Measurements from ENCODE around the gene CDKAL1. TPM values are rescaled to one million over a fixed set of nuclear protein-coding genes. Genes with fewer than 3 reads are reported as not detected.

CDKAL1 gene
- total and polyA plus RNA-seq, 2 of the 13 experiments (the other 11 are each of a cell fraction or from before 2014, with no cell fraction given): 9.5 to 27.7 TPM

DNA sequence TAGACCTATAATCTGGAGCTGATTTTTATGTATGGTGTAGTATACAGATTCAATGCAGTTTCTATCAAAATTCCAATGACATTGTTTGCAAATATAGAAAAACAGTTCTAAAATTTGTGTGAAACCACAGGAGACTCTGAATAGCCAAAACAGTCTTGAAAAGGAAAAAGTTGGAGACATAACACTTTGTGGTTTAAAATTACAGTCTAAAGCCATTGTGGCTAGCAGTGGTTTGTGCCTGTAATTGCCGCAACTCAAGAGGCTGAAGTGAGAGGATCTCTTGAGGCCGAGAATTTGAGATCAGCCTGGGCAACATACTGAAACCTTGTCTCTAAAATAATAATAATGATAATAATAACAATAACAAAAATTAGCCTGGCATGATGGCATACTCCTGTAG, 213.7 kb downstream of the CDKAL1 start:
- Histone ChIP-seq H3K9me3 (ENCODE audit: low read length) (no peaks in the 10 kb centered on the region), H3K36me3 (replicated peaks in 1 of 2; ENCODE audit: control insufficient read depth in 1 of 2, insufficient read depth in 2 of 2, low read length in 2 of 2) (no peaks in the 10 kb centered on the region), H3K4me1 (ENCODE audit: insufficient read depth, low read length) (peaks cover 23% of the 10 kb centered on the region), H3K4me2 (ENCODE audit: low read depth, low read length) (no peak overlapping the region), H3K79me2 (ENCODE audit: insufficient read depth, low read length) (no peaks in the 10 kb centered on the region), H3K9ac (ENCODE audit: insufficient read depth, low read depth, low read length) (no peak overlapping the region), H3K27me3 (ENCODE audit: control insufficient read depth in 1 of 2, insufficient read depth in 2 of 2, low read length in 2 of 2) (no peaks in the 10 kb centered on the region), H3K27ac (ENCODE audit: extremely low read length, insufficient read depth, low read length) (no peak overlapping the region), H2AFZ (ENCODE audit: low read length) (no peak overlapping the region), H4K20me1 (ENCODE audit: insufficient read depth, low read length) (no peaks in the 10 kb centered on the region), H3K4me3 (replicated peaks in 1 of 3; ENCODE audit: insufficient read depth in 1 of 3, low read depth in 2 of 3, low read length in 3 of 3) (no peak overlapping the region)
- no TSS peak for BruUV-seq (replicated peaks)
- TF ChIP-seq RARA (CRISPR knock-in tag; IDR thresholded peaks at IDR 0.05) (no peak), ZNF446 (CRISPR knock-in tag; IDR thresholded peaks at IDR 0.05) (no peak), DNMT1 (CRISPR knock-in tag; IDR thresholded peaks at IDR 0.05) (no peak), KDM5B (CRISPR knock-in tag; IDR thresholded peaks at IDR 0.05; ENCODE audit: borderline replicate concordance) (no peak), HNRNPUL1 (IDR thresholded peaks at IDR 0.05; ENCODE audit: low read depth, low read length) (no peak), JUNB (CRISPR knock-in tag; IDR thresholded peaks at IDR 0.05; ENCODE audit: borderline replicate concordance) (no peak), PAX8 (CRISPR knock-in tag; IDR thresholded peaks at IDR 0.05; ENCODE audit: borderline replicate concordance) (no peak), IRX3 (CRISPR knock-in tag; IDR thresholded peaks at IDR 0.05; ENCODE audit: borderline replicate concordance, low read depth) (no peak), NBN (conservative IDR thresholded peaks at IDR 0.05) (no peak), ZMYM4 (CRISPR knock-in tag; IDR thresholded peaks at IDR 0.05) (no peak), ETV6 (CRISPR knock-in tag; conservative IDR thresholded peaks at IDR 0.05) (no peak), MEIS1 (CRISPR knock-in tag; IDR thresholded peaks at IDR 0.05; ENCODE audit: borderline replicate concordance) (no peak)
- TF ChIP-seq, protein P1, sequence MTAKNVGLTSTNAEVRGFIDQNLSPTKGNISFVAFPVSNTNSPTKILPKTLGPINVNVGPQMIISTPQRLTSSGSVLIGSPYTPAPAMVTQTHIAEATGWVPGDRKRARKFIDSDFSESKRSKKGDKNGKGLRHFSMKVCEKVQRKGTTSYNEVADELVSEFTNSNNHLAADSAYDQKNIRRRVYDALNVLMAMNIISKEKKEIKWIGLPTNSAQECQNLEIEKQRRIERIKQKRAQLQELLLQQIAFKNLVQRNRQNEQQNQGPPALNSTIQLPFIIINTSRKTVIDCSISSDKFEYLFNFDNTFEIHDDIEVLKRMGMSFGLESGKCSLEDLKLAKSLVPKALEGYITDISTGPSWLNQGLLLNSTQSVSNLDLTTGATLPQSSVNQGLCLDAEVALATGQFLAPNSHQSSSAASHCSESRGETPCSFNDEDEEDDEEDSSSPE (CRISPR knock-in tag; IDR thresholded peaks at IDR 0.05): no peak
- TF ChIP-seq, protein P2, sequence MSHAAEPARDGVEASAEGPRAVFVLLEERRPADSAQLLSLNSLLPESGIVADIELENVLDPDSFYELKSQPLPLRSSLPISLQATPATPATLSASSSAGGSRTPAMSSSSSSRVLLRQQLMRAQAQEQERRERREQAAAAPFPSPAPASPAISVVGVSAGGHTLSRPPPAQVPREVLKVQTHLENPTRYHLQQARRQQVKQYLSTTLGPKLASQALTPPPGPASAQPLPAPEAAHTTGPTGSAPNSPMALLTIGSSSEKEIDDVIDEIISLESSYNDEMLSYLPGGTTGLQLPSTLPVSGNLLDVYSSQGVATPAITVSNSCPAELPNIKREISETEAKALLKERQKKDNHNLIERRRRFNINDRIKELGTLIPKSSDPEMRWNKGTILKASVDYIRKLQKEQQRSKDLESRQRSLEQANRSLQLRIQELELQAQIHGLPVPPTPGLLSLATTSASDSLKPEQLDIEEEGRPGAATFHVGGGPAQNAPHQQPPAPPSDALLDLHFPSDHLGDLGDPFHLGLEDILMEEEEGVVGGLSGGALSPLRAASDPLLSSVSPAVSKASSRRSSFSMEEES (CRISPR knock-in tag; IDR thresholded peaks at IDR 0.05): no peak
- ChIA-PET CTCF (ENCODE audit: low intra/inter-chr PET ratio, low total read pairs) (no interaction called here), POLR2A (no interaction called here)
- FAIRE-seq (no peak), DNase-seq (ENCODE audit: low spot score) (no peak), ATAC-seq (no peak)
- intact Hi-C loops (cut with micrococcal nuclease; ENCODE audit: unreplicated experiment) (no loop called here), in situ Hi-C loops (cut with HindIII; ENCODE audit: extremely low pct_ligation_motif_present, low pct_unique_long_range_greater_than_20kb) (no loop called here)
- 100% methylated on average over 2 of the region's 2 CpGs for WGBS (ENCODE audit: low lambda C conversion rate)
